ENCODE results near the gene SLC38A6. TPM values are rescaled to one million over a fixed set of nuclear protein-coding genes. Genes with fewer than 3 reads are reported as not detected.
A peak's percentile ranks its signal among the peaks of the same experiment; 100 is the strongest.

The SLC38A6 gene
- total and polyA plus RNA-seq, 9 of the 15 experiments (the other 6 are each of a cell fraction or from before 2014, with no cell fraction given): 9.8 to 40.3 (median 17.6) TPM

- WGBS (ENCODE audit: insufficient coverage, low coverage, missing lambda C conversion rate): 2% methylated on average over 11 of the region's 12 CpGs
- intact Hi-C loops (cut with micrococcal nuclease) (loop anchor here (5.0 kb wide), 1 partner anchor 45 kb away; no protein-coding TSS in a partner anchor), in situ Hi-C loops (cut with MboI) (no loop called here)
- Histone ChIP-seq H3K9me3 (replicated peaks; ENCODE audit: control insufficient read depth, insufficient read depth, low read depth, low read length) (no peaks in the 10 kb centered on the region), H3K4me2 (ENCODE audit: insufficient read depth, low read length) (peak overlapping the region; percentile 81), H3K79me2 (ENCODE audit: control insufficient read depth, insufficient read depth, low read length) (peaks cover 81% of the 10 kb centered on the region), H2AFZ (ENCODE audit: low read depth, low read length) (peak overlapping the region; percentile 96), H3K9me1 (ENCODE audit: control insufficient read depth, insufficient read depth, low read length) (no peaks in the 10 kb centered on the region), H3K9ac (ENCODE audit: insufficient read depth in 1 of 2, low read depth in 2 of 2, low read length in 2 of 2) (peak overlapping the region; percentile 93 to 95), H3K4me1 (replicated peaks in 1 of 2; ENCODE audit: control insufficient read depth in 2 of 2, insufficient read depth in 2 of 2, low read length in 2 of 2) (peaks cover 0 to 8% of the 10 kb centered on the region in 2 experiments; a peak in 3 of 5 replicates), H3K36me3 (ENCODE audit: control insufficient read depth, insufficient read depth, low read length) (peaks cover 55% of the 10 kb centered on the region; the same call in 2 of the 3 replicates), H4K20me1 (replicated peaks; ENCODE audit: control insufficient read depth, insufficient read depth, low read length) (no peaks in the 10 kb centered on the region), H3K27ac (ENCODE audit: extremely low read depth, low read depth, low read length) (peak overlapping the region; percentile 86), H3K27me3 (ENCODE audit: control insufficient read depth in 2 of 2, insufficient read depth in 2 of 2, low read length in 2 of 2) (no peaks in the 10 kb centered on the region), H3K4me3 (peak overlapping the region; percentile 84)
- POLR2A ChIA-PET: interaction anchor here (0.6 to 0.9 kb wide), 4 partner anchors 10 to 259 kb away, joined by 3 to 5 read pairs (median 3); no protein-coding TSS in a partner anchor
- peak; percentile 86 for FAIRE-seq
- BruUV-seq (replicated peaks): no TSS peak
- ATAC-seq: peak; percentile 72
- DNase-seq (ENCODE audit: extremely low read depth in 1 of 4, low spot score in 3 of 4): peak; percentile 20 to 71 (median 36)
- CTCF ChIA-PET (ENCODE audit: low intra/inter-chr PET ratio): no interaction called here
- TF ChIP-seq, protein P1, sequence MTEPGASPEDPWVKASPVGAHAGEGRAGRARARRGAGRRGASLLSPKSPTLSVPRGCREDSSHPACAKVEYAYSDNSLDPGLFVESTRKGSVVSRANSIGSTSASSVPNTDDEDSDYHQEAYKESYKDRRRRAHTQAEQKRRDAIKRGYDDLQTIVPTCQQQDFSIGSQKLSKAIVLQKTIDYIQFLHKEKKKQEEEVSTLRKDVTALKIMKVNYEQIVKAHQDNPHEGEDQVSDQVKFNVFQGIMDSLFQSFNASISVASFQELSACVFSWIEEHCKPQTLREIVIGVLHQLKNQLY (CRISPR knock-in tag; conservative IDR thresholded peaks at IDR 0.05): no peak
- TF ChIP-seq MAFG (tag; conservative IDR thresholded peaks at IDR 0.05) (peak; percentile 91), CHCHD3 (CRISPR knock-in tag; IDR thresholded peaks at IDR 0.05) (no peak), BHLHE40 (IDR thresholded peaks at IDR 0.05; ENCODE audit: low read length) (peak; percentile 68), C11orf30 (IDR thresholded peaks at IDR 0.05; ENCODE audit: low read depth) (peak; percentile 96), ZNF12 (CRISPR knock-in tag; IDR thresholded peaks at IDR 0.05) (no peak), FOXJ2 (tag; IDR thresholded peaks at IDR 0.05) (no peak; the same call in 1 of the 2 replicates), ZFP91 (CRISPR knock-in tag; IDR thresholded peaks at IDR 0.05) (no peak), ZFX (CRISPR knock-in tag; IDR thresholded peaks at IDR 0.05) (peak; percentile 46; the same call in 1 of the 2 replicates), CTBP1 (IDR thresholded peaks at IDR 0.05; ENCODE audit: borderline replicate concordance) (peak; percentile 61; the same call in 1 of the 2 replicates), IRF2 (CRISPR knock-in tag; IDR thresholded peaks at IDR 0.05) (no peak), MCM2 (IDR thresholded peaks at IDR 0.05; ENCODE audit: low read depth) (no peak), MYC (IDR thresholded peaks at IDR 0.05; ENCODE audit: low read depth, low read length) (peak; percentile 44; the same call in 1 of the 2 replicates), MYC (CRISPR knock-in tag; IDR thresholded peaks at IDR 0.05; ENCODE audit: borderline replicate concordance, low read depth) (no peak), POLR2B (IDR thresholded peaks at IDR 0.05; ENCODE audit: low read depth, partially characterized antibody) (peak; percentile 52), ARID1B (IDR thresholded peaks at IDR 0.05) (peak; percentile 52), NBN (IDR thresholded peaks at IDR 0.05; ENCODE audit: low read depth) (0 out of 2 replicates have a peak, but pooled peaks have one; percentile 35)
- TF ChIP-seq, protein P2, sequence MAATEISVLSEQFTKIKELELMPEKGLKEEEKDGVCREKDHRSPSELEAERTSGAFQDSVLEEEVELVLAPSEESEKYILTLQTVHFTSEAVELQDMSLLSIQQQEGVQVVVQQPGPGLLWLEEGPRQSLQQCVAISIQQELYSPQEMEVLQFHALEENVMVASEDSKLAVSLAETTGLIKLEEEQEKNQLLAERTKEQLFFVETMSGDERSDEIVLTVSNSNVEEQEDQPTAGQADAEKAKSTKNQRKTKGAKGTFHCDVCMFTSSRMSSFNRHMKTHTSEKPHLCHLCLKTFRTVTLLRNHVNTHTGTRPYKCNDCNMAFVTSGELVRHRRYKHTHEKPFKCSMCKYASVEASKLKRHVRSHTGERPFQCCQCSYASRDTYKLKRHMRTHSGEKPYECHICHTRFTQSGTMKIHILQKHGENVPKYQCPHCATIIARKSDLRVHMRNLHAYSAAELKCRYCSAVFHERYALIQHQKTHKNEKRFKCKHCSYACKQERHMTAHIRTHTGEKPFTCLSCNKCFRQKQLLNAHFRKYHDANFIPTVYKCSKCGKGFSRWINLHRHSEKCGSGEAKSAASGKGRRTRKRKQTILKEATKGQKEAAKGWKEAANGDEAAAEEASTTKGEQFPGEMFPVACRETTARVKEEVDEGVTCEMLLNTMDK (IDR thresholded peaks at IDR 0.05; ENCODE audit: borderline replicate concordance, insufficient read depth, low read depth, low read length, poor library complexity, severe bottlenecking): no peak
Observed at GRCh38 chr14:60981633-60982455, 799 bp downstream of the SLC38A6 start.

Measured in K562 (cell line).